HG03575 (cell line): ENCODE data around the gene CNOT4.

Source experiments
- ATAC-seq: cut with Tn5 transposase; IDR thresholded peaks from one replicate; pipeline ENCODE4 v1.9.1; 2021; ENCODE audit not compliant: unreplicated experiment, insufficient number of reproducible peaks, low FRiP score; ENCODE audit errors: extremely low read depth

The CNOT4 gene

DNA sequence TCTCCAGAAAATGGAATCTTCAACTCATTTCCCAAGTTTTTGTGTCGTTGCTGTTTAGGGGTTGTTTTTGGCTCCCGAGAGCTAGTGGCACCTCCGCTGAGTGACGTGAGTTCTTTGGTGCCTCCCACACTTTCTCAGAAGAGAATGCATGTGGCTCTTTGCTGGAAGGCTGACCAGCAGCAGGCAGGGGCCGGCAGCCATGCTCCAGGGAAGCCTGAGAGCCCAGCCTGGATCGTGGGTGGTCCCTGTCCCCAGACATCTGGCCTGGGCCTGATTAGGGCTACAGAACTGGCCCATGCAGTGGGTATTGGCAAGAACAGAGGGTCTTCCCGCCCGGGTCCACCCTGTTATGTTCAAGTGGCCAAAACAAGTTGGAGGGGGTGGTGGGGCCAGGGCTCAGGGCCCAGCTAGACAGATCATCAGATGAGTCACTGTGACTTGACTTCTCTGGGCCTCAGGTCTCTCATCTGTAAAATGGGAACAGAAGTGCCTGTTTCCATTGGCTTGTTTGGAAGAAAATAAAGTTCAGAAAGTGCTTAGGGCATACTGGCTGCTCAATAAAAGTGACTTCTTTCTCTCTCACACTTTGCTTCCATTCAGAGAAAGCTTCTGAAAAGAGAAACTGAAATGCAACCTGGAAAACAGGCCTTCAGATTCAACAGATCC is 193.1 kb downstream of the CNOT4 start:
- ATAC-seq, result no peak

DNA sequence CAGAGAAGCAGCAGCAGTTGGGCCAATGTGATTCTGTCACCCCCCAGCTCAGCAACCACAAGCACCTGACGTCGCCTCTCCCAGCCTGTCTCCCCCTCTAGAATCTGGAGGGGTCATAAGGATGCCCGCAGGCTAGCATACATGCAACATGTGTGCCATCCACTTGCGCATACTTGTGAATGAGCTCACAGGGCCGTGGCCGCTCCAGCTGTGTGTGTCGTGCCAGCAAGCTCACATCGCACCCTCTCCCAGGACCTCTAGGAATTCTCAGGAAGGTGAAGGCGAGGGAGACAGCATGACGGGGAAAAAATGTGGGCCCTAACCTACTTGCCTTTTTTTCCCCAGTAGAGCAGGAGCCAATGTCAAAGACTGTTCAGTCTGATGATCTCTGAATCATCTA is 195.9 kb downstream of the CNOT4 start:
- ATAC-seq, result no peak
